ENCODE measurements around the gene TSC22D1.
A peak's percentile ranks its signal among the peaks of the same experiment; 100 is the strongest.
"Not testable (repeated sequence)": the region's sequence is repeated elsewhere in the genome, so short reads cannot be mapped to it uniquely, and the experiment has no call there.

Gene TSC22D1

DNA sequence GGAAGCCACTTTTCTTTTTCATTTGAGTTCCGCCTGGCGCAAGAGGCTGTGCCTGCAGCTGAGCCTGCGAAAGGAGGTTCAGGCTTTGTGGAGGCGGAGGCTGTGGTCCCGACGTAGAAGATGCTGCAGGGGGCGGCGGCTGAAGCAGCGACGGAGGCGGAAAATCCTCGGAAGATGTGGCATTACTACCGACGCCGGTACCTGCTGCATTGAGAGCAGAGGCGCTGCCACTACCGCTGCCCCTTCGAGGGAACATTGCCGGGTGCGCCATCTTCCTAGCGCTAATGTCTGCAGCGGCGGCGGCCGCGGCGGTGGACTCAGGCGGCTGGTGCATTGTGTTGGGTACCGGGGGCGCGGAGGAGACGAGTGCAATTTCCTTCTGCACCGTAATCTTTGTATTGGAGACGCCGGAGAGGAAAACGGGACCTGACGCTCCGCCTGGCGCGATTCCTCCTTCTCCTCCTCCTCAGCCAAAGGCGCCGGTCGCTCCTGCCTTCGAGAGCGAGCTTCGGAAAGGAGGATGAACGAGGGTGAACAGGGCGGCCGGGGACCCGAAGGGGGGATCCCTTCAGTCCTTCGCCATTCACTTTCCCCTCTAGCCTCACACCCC, at the start of gene TSC22D1:
TSS of gene TSC22D1 (minus strand) at position 590 of the 610 bp plus-strand sequence. CDS start at position 334, 256 bp downstream.
- peak; percentile 39 to 42 for DNase-seq (ENCODE audit: low read depth in 1 of 2, low spot score in 1 of 2)

DNA sequence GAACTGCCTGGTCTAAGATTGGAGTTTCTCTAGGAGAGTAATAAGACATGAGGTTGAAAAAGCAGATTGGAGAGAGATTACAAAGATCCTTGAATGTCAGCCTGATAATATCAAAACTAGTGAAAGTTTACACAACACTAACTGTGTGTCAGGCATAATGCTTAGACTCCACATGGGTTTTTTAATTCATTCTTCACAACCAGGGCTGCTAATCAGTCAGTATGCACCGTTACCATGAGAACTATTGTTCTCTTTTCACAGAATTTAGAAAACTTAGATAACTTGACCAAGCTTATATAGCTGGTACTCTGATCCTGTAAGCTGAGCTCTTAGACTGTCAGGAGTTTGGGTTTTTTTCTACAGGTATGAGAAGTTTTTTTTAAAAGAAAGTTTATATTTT, 46.6 kb upstream of the TSC22D1 start:
- DNase-seq (ENCODE audit: low read depth in 1 of 2, low spot score in 1 of 2): no peak

DNA sequence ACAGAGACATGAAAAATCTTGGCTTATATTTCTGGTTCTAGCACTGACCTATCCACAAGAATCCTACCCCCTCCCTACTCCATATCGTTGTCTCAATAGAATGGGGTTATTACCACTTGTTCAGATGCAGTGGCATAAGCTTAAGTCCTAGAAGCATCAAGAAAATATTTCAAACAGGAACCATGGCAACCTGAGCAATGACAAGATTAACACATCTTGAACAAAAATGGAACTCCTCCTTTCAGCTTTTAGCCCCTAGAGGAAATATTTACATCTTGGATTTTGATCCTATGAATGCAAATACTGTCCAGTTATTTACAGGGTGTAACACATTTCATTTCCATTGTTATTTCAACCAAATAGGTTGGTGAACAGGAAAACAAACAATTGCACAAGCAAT, 46.1 kb upstream of the TSC22D1 start:
- no peak for DNase-seq (ENCODE audit: low read depth in 1 of 2, low spot score in 1 of 2)

DNA sequence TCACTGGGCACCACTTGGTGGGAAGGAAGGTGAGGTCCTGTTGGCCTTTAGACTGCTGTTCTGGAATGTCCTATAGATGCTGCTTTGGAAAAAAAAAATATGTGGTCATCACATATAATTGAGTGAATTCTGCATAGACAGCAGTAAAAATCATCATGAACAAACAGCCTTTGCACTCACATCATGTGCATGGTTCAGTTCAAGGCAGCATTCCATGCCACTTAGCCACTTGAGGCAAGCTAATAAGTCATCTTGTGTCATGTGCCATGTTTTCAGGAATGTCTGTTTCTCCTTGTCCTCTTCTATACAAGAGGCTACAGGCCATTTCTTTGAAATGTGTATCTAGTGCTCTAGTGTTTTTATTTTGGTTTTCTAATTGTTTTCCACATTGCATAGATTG, 43.9 kb upstream of the TSC22D1 start:
- no peak for DNase-seq (ENCODE audit: low read depth in 1 of 2, low spot score in 1 of 2)

DNA sequence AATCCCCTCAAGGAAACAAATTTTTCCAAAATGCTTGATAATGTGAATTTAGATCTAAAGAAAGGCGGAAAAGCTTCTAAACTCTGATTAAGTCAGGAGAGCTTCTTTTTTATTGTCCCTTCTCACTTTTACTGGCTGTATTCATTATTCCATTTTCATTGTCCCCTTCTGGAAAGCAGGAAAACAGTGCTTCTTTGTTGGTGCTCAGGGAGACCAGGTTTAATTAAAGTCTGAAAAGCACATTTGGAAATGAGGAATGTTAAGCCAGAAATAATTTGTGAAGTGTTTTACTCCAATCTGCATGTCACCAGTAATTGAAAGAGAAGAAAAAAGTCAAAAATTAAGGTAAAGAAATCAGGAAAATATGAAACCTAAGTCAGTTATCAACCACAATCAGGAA, 43.5 kb upstream of the TSC22D1 start:
- no peak for DNase-seq (ENCODE audit: low read depth in 1 of 2, low spot score in 1 of 2)

DNA sequence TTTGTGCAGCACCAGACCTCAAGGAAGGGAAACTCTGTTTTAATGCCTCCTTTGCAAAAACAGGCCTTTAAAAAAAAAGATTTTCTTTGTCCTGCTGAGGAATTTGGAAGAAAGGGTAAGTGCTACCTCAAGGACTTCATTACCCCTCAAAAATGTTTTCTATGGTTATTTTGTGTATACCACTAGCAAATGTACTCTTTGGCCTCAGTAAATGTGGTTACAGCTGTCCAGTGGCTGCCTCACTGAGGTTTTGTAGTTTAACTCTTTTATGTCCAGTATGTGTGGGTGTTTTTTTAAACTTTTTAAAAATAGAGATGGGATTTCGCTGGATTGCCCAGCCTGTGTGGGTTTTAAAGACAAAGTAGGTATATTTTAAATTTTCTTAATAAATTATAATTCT, 42.2 kb upstream of the TSC22D1 start:
- DNase-seq (ENCODE audit: low read depth in 1 of 2, low spot score in 1 of 2): no peak

- DNase-seq (ENCODE audit: low read depth in 1 of 2, low spot score in 1 of 2): no peak
Observed at GRCh38 chr13:44617648-44618047, 41.5 kb upstream of the TSC22D1 start.

- no peak for DNase-seq (ENCODE audit: low read depth in 1 of 2, low spot score in 1 of 2)
Observed at GRCh38 chr13:44609137-44609536, 33.0 kb upstream of the TSC22D1 start.

DNA sequence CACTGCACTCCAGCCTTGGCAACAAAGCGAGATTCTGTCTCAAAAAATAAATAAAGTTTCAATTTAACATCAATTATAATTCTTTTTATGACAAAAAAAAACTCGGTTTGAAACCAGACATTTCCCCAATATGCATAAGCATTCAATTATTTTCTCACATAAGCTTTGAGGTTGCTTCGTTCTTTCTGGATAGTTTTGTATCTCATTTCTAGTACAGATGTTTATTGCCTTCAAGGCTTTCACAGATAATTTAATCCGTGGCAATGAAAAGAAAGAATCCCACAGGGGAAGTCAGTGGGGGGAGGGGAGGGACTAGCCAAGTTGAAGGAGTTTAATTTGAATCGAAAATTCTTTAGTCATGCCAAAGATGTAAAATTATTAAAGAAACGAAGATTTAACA, 29.6 kb upstream of the TSC22D1 start:
- DNase-seq (ENCODE audit: low read depth in 1 of 2, low spot score in 1 of 2): no peak

DNA sequence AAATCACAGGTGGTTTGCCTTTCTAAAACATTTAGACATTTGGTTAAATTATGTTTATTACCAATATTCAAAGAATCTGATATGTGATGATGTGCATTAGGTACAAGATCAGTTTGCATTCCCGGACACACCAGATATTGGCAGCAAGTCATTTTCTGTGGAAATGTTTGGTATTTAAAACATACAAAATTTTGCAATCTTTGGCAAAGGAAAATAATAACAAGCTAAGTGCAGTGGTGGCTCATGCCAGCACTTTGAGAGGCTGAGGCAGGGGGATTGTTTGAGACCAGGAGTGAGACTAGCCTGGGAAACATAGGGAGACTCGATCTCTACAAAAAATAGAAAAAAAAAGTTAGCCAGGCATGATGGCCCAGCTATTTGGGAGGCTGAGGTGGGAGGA, 29.1 kb upstream of the TSC22D1 start:
- no peak for DNase-seq (ENCODE audit: low read depth in 1 of 2, low spot score in 1 of 2)

DNA sequence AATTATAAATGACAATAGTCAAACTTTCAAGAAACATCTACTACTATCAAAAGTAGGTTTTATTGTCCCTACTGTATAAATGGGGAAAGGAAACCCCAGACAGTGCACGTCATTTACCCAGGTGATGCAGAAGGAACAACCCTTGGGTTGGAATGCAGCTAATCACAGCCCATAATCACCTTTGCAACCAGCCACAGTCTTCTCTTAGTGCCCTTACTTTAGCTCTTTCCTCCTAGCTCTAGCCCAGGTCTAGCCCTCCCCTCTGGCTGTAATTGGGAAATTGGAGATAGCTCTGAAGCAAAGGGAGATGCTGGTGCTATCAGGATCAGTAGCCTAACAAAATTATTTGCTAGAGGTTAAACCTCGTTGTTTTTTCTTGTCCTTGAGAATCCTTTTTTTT, 25.5 kb upstream of the TSC22D1 start:
- no peak for DNase-seq (ENCODE audit: low read depth in 1 of 2, low spot score in 1 of 2)

GRCh38 chr13:44593861-44594592, 17.9 kb upstream of the TSC22D1 start:
- DNase-seq (ENCODE audit: low read depth in 1 of 2, low spot score in 1 of 2): not testable (repeated sequence)

DNA sequence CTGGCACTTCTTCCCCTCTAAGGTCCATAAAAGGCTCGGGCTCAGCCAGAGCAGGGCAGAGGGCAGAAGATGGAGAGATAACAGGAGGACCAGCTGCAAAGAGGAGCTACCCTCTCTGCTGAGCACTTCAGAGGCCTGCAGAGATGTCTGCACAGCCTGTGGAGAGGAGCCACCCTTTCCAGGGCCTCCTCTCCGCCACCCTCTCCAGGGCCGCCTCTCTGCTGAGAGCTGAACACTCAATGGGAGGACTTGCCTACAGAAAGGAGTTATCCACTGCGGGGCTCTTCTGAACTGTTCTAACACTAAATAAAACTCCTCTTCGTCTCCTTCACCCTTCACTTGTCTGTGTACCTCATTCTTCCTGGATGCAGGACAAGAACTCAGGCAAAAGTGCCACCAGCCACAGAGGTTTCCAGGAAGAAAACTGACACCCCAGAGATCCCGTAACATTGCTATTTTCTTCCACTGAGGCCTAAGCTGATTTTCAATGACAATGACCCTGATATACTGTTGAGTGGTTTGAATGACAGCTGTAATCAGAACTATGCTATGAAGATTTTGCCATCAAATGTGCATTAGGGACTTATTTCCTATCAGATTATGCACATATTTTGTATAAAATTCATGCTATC, 16.2 kb upstream of the TSC22D1 start:
- DNase-seq (ENCODE audit: low read depth in 1 of 2, low spot score in 1 of 2): no peak

- no peak for DNase-seq (ENCODE audit: low read depth in 1 of 2, low spot score in 1 of 2)
Observed at GRCh38 chr13:44591316-44591715, 15.2 kb upstream of the TSC22D1 start.

- no peak for DNase-seq (ENCODE audit: low read depth in 1 of 2, low spot score in 1 of 2)
Observed at GRCh38 chr13:44583137-44583536, 7.0 kb upstream of the TSC22D1 start.

DNA sequence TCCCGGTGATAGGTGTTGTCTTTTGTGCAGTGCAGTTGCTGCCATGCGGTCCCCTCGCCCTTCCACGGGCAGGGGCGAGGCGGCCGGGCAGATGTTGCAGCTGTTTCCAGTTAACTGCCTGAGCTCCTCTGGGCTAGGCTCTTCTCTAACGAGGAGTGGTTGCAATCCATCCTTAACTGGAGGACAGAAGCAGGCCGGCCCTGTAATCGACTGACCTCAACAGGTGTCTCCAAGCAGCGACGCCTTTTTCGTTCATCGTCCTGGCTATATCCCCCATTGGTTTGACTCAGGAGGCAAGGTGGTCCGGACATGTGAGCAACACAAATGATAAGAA, 1.9 kb upstream of the TSC22D1 start:
- no peak for DNase-seq (ENCODE audit: low read depth in 1 of 2, low spot score in 1 of 2)

GRCh38 chr13:44577236-44578066, 1.3 kb upstream of the TSC22D1 start:
- DNase-seq (ENCODE audit: low read depth in 1 of 2, low spot score in 1 of 2): peak; percentile 91 to 93

DNA sequence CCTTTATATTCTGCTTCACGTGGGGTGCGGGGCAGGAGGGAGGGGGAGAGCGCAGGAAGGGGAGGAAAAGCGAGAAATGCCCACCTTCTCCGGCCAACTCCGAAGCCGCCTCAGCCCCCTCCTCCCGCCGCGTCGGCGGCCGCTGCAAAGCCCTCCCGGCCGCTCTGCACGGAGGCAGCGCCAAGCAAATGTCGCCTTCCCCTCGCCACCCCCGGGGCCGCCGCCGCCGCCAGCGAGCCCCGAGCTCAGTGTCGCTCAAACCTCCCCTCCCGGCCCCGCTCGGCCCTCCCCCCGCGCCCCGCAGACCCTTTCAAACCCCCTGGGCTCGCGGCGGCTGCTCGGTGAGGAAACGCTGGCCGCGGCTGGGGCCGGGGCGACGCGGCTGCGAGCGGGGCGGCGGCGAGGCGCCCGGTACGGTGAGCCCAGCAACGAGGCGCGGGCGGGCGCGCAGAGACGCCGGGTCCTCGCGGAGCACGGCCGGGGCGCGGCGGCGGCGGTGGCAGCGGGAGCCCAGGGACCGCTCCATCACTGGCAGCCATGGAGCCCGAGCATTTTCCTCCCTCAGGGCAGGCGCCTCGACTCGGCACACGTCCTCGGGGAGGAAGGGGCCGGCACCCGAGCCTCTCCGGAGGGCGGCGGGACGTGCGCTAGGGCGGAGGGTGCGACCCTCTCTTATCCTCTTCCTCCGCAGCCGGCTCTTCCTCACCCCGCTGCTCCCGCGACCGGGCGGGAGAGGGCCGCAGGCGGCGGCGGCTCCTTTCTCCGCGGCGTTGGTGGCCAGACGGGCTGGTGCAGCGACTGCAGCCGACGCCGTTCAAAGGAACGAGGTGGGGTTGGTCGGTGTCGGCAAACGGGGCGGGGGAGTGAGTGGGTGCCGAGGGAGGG, 463 bp upstream of the TSC22D1 start:
- peak in 1 of 2 donors; percentile 8 for DNase-seq (ENCODE audit: low read depth in 1 of 2, low spot score in 1 of 2)

GRCh38 chr13:44575035-44575434, 1.1 kb downstream of the TSC22D1 start:
- no peak for DNase-seq (ENCODE audit: low read depth in 1 of 2, low spot score in 1 of 2)

DNA sequence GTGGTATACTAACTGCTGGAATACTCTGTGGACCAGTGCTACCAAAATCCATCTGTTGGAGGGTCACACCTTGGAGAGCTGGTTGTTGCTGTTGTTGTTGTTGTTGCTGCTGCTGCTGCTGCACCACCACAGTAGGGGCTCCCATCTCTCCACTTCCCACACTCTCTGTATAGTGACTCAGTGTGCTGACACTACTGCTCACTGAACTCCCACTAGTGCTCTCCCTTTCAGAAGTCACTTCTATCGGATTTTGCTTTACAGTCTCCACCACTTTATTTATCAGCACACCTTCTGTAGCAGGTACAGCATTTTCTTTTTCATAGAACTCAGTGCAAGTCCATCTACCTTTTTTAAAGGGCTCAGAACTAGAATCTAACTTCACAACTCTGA, 1.7 kb downstream of the TSC22D1 start:
- no peak for DNase-seq (ENCODE audit: low read depth in 1 of 2, low spot score in 1 of 2)

Measured in activated T-helper 1 cell treated with anti-CD3 and anti-CD28 coated beads, Interleukin-2, amount 50 U/mL, for 16 hours (primary cell).